ENCODE data around the gene KRTCAP3. TPM values are rescaled to one million over a fixed set of nuclear protein-coding genes. Genes with fewer than 3 reads are reported as not detected.

Gene KRTCAP3
- total and polyA plus RNA-seq, 2 donors from 2014 or later: 17.2 to 32.1 TPM

DNA sequence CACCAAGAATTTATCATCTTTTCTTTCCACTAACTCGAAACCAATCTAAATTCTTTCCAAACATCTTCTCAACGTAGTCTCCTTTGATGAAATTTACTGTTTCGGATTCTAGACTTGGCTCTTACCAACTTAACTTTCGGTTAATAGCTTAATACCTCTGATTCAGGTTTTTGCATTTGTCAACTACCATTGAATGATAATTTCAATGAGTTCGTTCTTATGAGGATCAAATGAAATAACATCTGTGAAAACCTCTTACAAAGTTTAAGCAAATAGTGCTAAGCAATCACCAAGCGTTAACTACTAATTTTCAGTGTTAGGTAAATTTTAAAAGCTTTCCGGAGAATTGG lies 14.3 kb upstream of the KRTCAP3 start:
- Histone ChIP-seq H3K4me3 (ENCODE audit: low read length in 3 of 3) (peak overlapping the region; percentile 76 to 85 (median 82)), H3K36me3 (ENCODE audit: control insufficient read depth in 2 of 3, insufficient read depth in 3 of 3, low read length in 3 of 3) (peaks cover 0 to 2% (median 0%) of the 10 kb centered on the region in 3 donors), H3K9ac (ENCODE audit: low read length in 3 of 3) (peak overlapping the region; percentile 56 to 81 (median 72)), H3K4me1 (ENCODE audit: control insufficient read depth in 2 of 3, insufficient read depth in 2 of 3, low read depth in 1 of 3, low read length in 3 of 3) (peaks cover 0 to 12% (median 10%) of the 10 kb centered on the region in 3 donors), H3K27me3 (ENCODE audit: control insufficient read depth, insufficient read depth, low read length) (no peaks in the 10 kb centered on the region), H3K27ac (ENCODE audit: low read depth in 2 of 2, low read length in 2 of 2) (peak overlapping the region; percentile 94 to 95), H3K9me3 (ENCODE audit: control insufficient read depth in 2 of 3, insufficient read depth in 1 of 3, low read length in 3 of 3) (no peaks in the 10 kb centered on the region)
- DNase-seq (peak in 1 of 5 donors; percentile 22), FAIRE-seq (no peak)
- TF ChIP-seq CTCF (IDR thresholded peaks at IDR 0.05; ENCODE audit: borderline replicate concordance, extremely low read depth, insufficient read depth): no peak
- intact Hi-C loops (cut with DNase I): no loop called here

DNA sequence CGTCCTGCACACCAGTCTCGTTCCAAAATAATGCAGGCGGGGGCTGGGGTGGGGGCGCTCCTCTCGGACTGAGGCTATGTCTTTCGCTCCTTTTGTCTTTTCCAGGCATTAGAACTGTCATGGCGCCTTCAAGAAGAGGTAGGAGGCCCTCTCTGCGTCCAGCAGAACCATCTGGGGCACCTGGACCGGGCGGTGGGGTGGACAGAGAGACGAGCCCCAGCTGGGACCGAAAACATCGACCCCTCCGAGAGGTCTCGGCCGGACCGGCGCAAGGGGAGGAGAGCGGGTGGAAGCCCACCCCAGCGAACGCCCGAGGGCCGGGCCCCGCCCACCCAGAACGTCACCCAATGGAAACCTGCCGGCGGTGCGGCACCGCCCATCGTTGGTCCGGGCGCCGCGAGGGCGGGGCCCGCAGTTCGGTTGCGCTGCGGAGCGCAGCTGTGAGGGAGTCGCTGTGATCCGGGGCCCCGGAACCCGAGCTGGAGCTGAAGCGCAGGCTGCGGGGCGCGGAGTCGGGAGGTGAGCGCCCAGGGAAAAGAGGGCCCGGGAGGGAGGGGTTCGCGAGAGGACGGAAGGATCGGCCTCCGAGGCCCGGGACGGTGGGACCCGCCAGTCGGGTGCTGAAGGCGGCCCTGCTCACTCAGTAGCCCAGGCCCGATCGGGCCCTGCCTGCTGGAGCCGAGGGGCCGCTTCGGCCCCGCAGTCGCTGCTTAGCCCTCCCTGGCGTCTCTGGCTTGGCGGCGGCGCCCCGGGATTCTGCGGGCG lies 13.8 kb upstream of the KRTCAP3 start, which contains the start of gene NRBP1:
NRBP1 (plus strand) TSS at position 419 of the 765 bp plus-strand sequence. CDS start 4,643 bp downstream, outside the sequence.
- intact Hi-C loops (cut with DNase I): no loop called here
- Histone ChIP-seq H3K27ac (ENCODE audit: low read depth in 2 of 2, low read length in 2 of 2) (peak within 1 kb of the TSS; percentile 94 to 95), H3K36me3 (ENCODE audit: control insufficient read depth in 2 of 3, insufficient read depth in 3 of 3, low read length in 3 of 3) (peaks cover 0 to 8% (median 2%) of the 10 kb centered on the region in 3 donors), H3K9me3 (ENCODE audit: control insufficient read depth in 2 of 3, insufficient read depth in 1 of 3, low read length in 3 of 3) (no peaks in the 10 kb centered on the region), H3K9ac (ENCODE audit: low read length in 3 of 3) (peak within 1 kb of the TSS; percentile 56 to 85 (median 81)), H3K4me3 (ENCODE audit: low read length in 3 of 3) (peak within 1 kb of the TSS; percentile 76 to 92 (median 82)), H3K4me1 (ENCODE audit: control insufficient read depth in 2 of 3, insufficient read depth in 2 of 3, low read depth in 1 of 3, low read length in 3 of 3) (peaks cover 0 to 12% (median 10%) of the 10 kb centered on the region in 3 donors), H3K27me3 (ENCODE audit: control insufficient read depth, insufficient read depth, low read length) (no peaks in the 10 kb centered on the region)
- TF ChIP-seq CTCF (IDR thresholded peaks at IDR 0.05; ENCODE audit: borderline replicate concordance, extremely low read depth, insufficient read depth): no peak
- DNase-seq (peak; percentile 95 to 98 (median 97)), FAIRE-seq (no peak)

DNA sequence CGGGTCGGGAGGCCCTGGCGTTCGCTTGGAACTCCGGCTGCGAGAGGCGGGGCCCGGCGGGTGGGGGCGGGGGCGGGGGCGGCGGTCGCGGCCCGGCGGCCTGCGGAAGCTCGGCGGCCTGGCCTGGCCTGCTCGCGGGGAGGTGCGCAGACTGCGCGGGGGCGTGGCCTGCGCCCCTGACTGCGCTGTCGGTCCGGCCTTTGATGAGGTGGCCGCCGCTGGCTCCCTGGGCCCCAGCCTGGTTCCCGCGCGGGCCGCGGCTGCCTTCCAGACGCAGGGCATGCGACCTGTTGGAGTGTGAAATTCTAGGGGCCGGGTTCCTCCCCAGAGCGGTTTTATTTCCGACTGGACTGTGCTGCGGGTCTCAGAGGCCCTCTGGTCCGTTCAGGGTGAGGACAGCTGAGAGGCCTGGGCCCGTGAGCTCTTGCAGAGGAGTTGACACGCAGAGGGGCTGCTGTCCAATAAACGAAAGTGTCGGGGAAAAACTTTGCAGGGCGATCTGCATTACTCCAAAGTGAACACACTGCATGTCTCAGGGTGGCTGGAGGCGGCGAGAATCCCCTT lies 13.1 kb upstream of the KRTCAP3 start:
- peaks cover 0 to 12% (median 10%) of the 10 kb centered on the region in 3 donors for H3K4me1 ChIP-seq (ENCODE audit: control insufficient read depth in 2 of 3, insufficient read depth in 2 of 3, low read depth in 1 of 3, low read length in 3 of 3)
- TF ChIP-seq CTCF (IDR thresholded peaks at IDR 0.05; ENCODE audit: borderline replicate concordance, extremely low read depth, insufficient read depth): no peak
- peaks cover 6 to 15% (median 9%) of the 10 kb centered on the region in 3 donors for H3K36me3 ChIP-seq (ENCODE audit: control insufficient read depth in 2 of 3, insufficient read depth in 3 of 3, low read length in 3 of 3)
- no peaks in the 10 kb centered on the region for H3K9me3 ChIP-seq (ENCODE audit: control insufficient read depth in 2 of 3, insufficient read depth in 1 of 3, low read length in 3 of 3)
- peak overlapping the region; percentile 64 to 92 (median 82) for H3K4me3 ChIP-seq (ENCODE audit: low read length in 3 of 3)
- peak overlapping the region; percentile 93 to 95 for H3K27ac ChIP-seq (ENCODE audit: low read depth in 2 of 2, low read length in 2 of 2)
- DNase-seq (peak; percentile 91 to 95 (median 93)), FAIRE-seq (no peak)
- no peaks in the 10 kb centered on the region for H3K27me3 ChIP-seq (ENCODE audit: control insufficient read depth, insufficient read depth, low read length)
- H3K9ac ChIP-seq (ENCODE audit: low read length in 3 of 3): peak overlapping the region; percentile 21 to 85 (median 81)
- intact Hi-C loops (cut with DNase I): no loop called here
